Stimulated activated CD8-positive, alpha-beta memory T cell treated with anti-CD3 and anti-CD28 coated beads, Interleukin-15, amount 100 ng/mL, for 4 hours (primary cell): ENCODE results near the gene TMEM52B.

Experiments
- DNase-seq, 2 donors: peaks; one replicate each; pipeline ENCODE4 v3.0.0-alpha.2; 2020; ENCODE audit warnings: low read depth in 2 of 2

TMEM52B gene

GRCh38 chr12:10178821-10179220 lies at the start of gene TMEM52B:
Gene TMEM52B (plus strand): TSS chr12:10179032. CDS start chr12:10179575, 543 bp downstream.
- DNase-seq: no peak

GRCh38 chr12:10130042-10130441 lies 48.8 kb upstream of the TMEM52B start, which contains the start of gene CLEC7A:
Gene CLEC7A (minus strand): TSS chr12:10130199. CDS start chr12:10130082, 117 bp downstream.
- DNase-seq: no peak

GRCh38 chr12:10131111-10131690 lies 47.6 kb upstream of the TMEM52B start:
- DNase-seq: no peak

- DNase-seq: no peak
Measured at GRCh38 chr12:10132850-10133370, 45.9 kb upstream of the TMEM52B start.

- DNase-seq: no peak
Measured at GRCh38 chr12:10135126-10135525, 43.7 kb upstream of the TMEM52B start.

- DNase-seq: no peak
Measured at GRCh38 chr12:10136637-10137205, 42.1 kb upstream of the TMEM52B start.

GRCh38 chr12:10140001-10140400 lies 38.8 kb upstream of the TMEM52B start:
- no peak for DNase-seq

GRCh38 chr12:10142976-10143589 lies 35.7 kb upstream of the TMEM52B start:
- no peak for DNase-seq

- DNase-seq: no peak
Measured at GRCh38 chr12:10147714-10148403, 31.0 kb upstream of the TMEM52B start.

GRCh38 chr12:10151621-10152020 lies 27.2 kb upstream of the TMEM52B start:
- DNase-seq: no peak

GRCh38 chr12:10153271-10154144 lies 25.3 kb upstream of the TMEM52B start:
- DNase-seq: peak; percentile 5 to 19

GRCh38 chr12:10154145-10154496 lies 24.7 kb upstream of the TMEM52B start:
- no peak for DNase-seq

- no peak for DNase-seq
Measured at GRCh38 chr12:10155966-10156365, 22.9 kb upstream of the TMEM52B start.

- no peak for DNase-seq
Measured at GRCh38 chr12:10158406-10158805, 20.4 kb upstream of the TMEM52B start.

- no peak for DNase-seq
Measured at GRCh38 chr12:10159280-10159679, 19.6 kb upstream of the TMEM52B start.

GRCh38 chr12:10160617-10161385 lies 18.0 kb upstream of the TMEM52B start:
- DNase-seq: no peak

GRCh38 chr12:10163084-10163483 lies 15.7 kb upstream of the TMEM52B start:
- no peak for DNase-seq

- DNase-seq: no peak
Measured at GRCh38 chr12:10165421-10165820, 13.4 kb upstream of the TMEM52B start.

- no peak for DNase-seq
Measured at GRCh38 chr12:10167599-10167998, 11.2 kb upstream of the TMEM52B start.

- no peak for DNase-seq
Measured at GRCh38 chr12:10169104-10169503, 9.7 kb upstream of the TMEM52B start.

- DNase-seq: no peak
Measured at GRCh38 chr12:10170216-10170615, 8.6 kb upstream of the TMEM52B start.
